ENCODE data around the gene SCFD2. TPM values are rescaled to one million over a fixed set of nuclear protein-coding genes. Genes with fewer than 3 reads are reported as not detected.
"Not testable (repeated sequence)": the region's sequence is repeated elsewhere in the genome, so short reads cannot be mapped to it uniquely, and the experiment has no call there.

Gene SCFD2
- total RNA-seq, 1 experiment from 2014 or later: 8.1 TPM

- no peak for TF ChIP-seq CTCF (conservative IDR thresholded peaks at IDR 0.05)
- no peak for TF ChIP-seq EZH2 (IDR thresholded peaks at IDR 0.05; ENCODE audit: low read depth)
- no peaks in the 10 kb centered on the region for H3K27me3 ChIP-seq (ENCODE audit: insufficient read depth, low read depth)
- BruUV-seq (replicated peaks): no TSS peak
- DNase-seq: no peak
- ChIA-PET CTCF (no interaction called here), POLR2A (ENCODE audit: unreplicated experiment) (no interaction called here)
- no peaks in the 10 kb centered on the region for H3F3A ChIP-seq (ENCODE audit: insufficient read depth, low read depth)
- H3K4me1 ChIP-seq (replicated peaks; ENCODE audit: insufficient read depth): no peaks in the 10 kb centered on the region
- H3K27ac ChIP-seq: no peak overlapping the region
- H3K4me2 ChIP-seq: no peak overlapping the region
- no peak overlapping the region for H3K4me3 ChIP-seq
- no peak overlapping the region for H2AFZ ChIP-seq
- H3K36me3 ChIP-seq (ENCODE audit: low read depth): no peaks in the 10 kb centered on the region
- H4K20me1 ChIP-seq (ENCODE audit: insufficient read depth): no peaks in the 10 kb centered on the region
- intact Hi-C loops (cut with micrococcal nuclease; ENCODE audit: unreplicated experiment): no loop called here
- no peaks in the 10 kb centered on the region for H3K9me2 ChIP-seq (ENCODE audit: insufficient read depth)
- no peaks in the 10 kb centered on the region for H3K9me3 ChIP-seq (ENCODE audit: insufficient read depth, low read depth)
- H3K79me2 ChIP-seq (ENCODE audit: low read depth): no peaks in the 10 kb centered on the region
These were observed 306.0 kb downstream of the SCFD2 start for GRCh38 chr4:53059871-53060270.

GRCh38 chr4:53059256-53059655, 306.6 kb downstream of the SCFD2 start:
- H3K9me2 ChIP-seq (ENCODE audit: insufficient read depth): no peaks in the 10 kb centered on the region
- H3K4me2 ChIP-seq: no peak overlapping the region
- H3K4me1 ChIP-seq (replicated peaks; ENCODE audit: insufficient read depth): no peaks in the 10 kb centered on the region
- no peak overlapping the region for H3K27ac ChIP-seq
- TF ChIP-seq EZH2 (IDR thresholded peaks at IDR 0.05; ENCODE audit: low read depth) (no peak), CTCF (conservative IDR thresholded peaks at IDR 0.05) (no peak)
- H2AFZ ChIP-seq: no peak overlapping the region
- DNase-seq: no peak
- no peaks in the 10 kb centered on the region for H4K20me1 ChIP-seq (ENCODE audit: insufficient read depth)
- H3F3A ChIP-seq (ENCODE audit: insufficient read depth, low read depth): no peaks in the 10 kb centered on the region
- ChIA-PET POLR2A (ENCODE audit: unreplicated experiment) (no interaction called here), CTCF (no interaction called here)
- no peaks in the 10 kb centered on the region for H3K9me3 ChIP-seq (ENCODE audit: insufficient read depth, low read depth)
- intact Hi-C loops (cut with micrococcal nuclease; ENCODE audit: unreplicated experiment): no loop called here
- no peaks in the 10 kb centered on the region for H3K36me3 ChIP-seq (ENCODE audit: low read depth)
- H3K4me3 ChIP-seq: no peak overlapping the region
- H3K79me2 ChIP-seq (ENCODE audit: low read depth): no peaks in the 10 kb centered on the region
- no TSS peak for BruUV-seq (replicated peaks)
- no peaks in the 10 kb centered on the region for H3K27me3 ChIP-seq (ENCODE audit: insufficient read depth, low read depth)

GRCh38 chr4:53057679-53058078, 308.2 kb downstream of the SCFD2 start:
- H3K4me3 ChIP-seq: no peak overlapping the region
- intact Hi-C loops (cut with micrococcal nuclease; ENCODE audit: unreplicated experiment): no loop called here
- BruUV-seq (replicated peaks): no TSS peak
- H3K27me3 ChIP-seq (ENCODE audit: insufficient read depth, low read depth): no peaks in the 10 kb centered on the region
- H3K9me2 ChIP-seq (ENCODE audit: insufficient read depth): no peaks in the 10 kb centered on the region
- ChIA-PET CTCF (no interaction called here), POLR2A (ENCODE audit: unreplicated experiment) (no interaction called here)
- no peak for TF ChIP-seq EZH2 (IDR thresholded peaks at IDR 0.05; ENCODE audit: low read depth)
- TF ChIP-seq CTCF (conservative IDR thresholded peaks at IDR 0.05): no peak
- H3K36me3 ChIP-seq (ENCODE audit: low read depth): no peaks in the 10 kb centered on the region
- H3K27ac ChIP-seq: no peak overlapping the region
- DNase-seq: no peak
- no peak overlapping the region for H2AFZ ChIP-seq
- H3K4me2 ChIP-seq: no peak overlapping the region
- no peaks in the 10 kb centered on the region for H3F3A ChIP-seq (ENCODE audit: insufficient read depth, low read depth)
- H3K9me3 ChIP-seq (ENCODE audit: insufficient read depth, low read depth): no peaks in the 10 kb centered on the region
- H3K79me2 ChIP-seq (ENCODE audit: low read depth): no peaks in the 10 kb centered on the region
- H4K20me1 ChIP-seq (ENCODE audit: insufficient read depth): no peaks in the 10 kb centered on the region
- no peaks in the 10 kb centered on the region for H3K4me1 ChIP-seq (replicated peaks; ENCODE audit: insufficient read depth)

DNA sequence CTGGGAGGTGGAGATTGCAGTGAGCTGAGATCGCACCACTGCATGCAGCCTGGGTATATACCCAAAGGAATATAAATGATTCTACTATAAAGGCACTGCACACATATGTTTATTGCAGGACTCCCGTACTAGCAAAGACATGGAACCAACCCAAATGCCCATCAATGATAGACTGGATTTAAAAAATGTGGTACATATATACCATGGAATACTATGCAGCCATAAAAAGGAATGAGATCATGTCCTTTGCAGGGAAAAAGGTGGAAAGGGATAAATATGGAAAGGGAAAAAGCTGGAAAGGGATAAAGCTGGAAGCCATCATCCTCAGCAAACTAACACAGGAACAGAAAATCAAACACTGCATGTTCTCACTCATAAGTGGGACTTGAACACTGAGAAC, 308.8 kb downstream of the SCFD2 start:
- H3K4me1 ChIP-seq (replicated peaks; ENCODE audit: insufficient read depth); H2AFZ ChIP-seq; H3K79me2 ChIP-seq (ENCODE audit: low read depth); H3K9me2 ChIP-seq (ENCODE audit: insufficient read depth); H4K20me1 ChIP-seq (ENCODE audit: insufficient read depth); H3K9me3 ChIP-seq (ENCODE audit: insufficient read depth, low read depth); POLR2A ChIA-PET (ENCODE audit: unreplicated experiment); H3K4me3 ChIP-seq; DNase-seq; H3K4me2 ChIP-seq; H3K36me3 ChIP-seq (ENCODE audit: low read depth); H3F3A ChIP-seq (ENCODE audit: insufficient read depth, low read depth); H3K27ac ChIP-seq; BruUV-seq (replicated peaks); H3K27me3 ChIP-seq (ENCODE audit: insufficient read depth, low read depth); intact Hi-C loops (cut with micrococcal nuclease; ENCODE audit: unreplicated experiment); CTCF ChIA-PET: not testable (repeated sequence)

Data from PC-9 (cell line).